Stimulated activated naive CD4-positive, alpha-beta T cell (primary cell): ENCODE results near the gene RC3H2.
"Not testable (repeated sequence)": the region's sequence is repeated elsewhere in the genome, so short reads cannot be mapped to it uniquely, and the experiment has no call there.

Source experiments
- DNase-seq, 6 experiments: peaks; one replicate each; lab custom pipeline; 2025; lab: John Stamatoyannopoulos, UW

The RC3H2 gene

DNA sequence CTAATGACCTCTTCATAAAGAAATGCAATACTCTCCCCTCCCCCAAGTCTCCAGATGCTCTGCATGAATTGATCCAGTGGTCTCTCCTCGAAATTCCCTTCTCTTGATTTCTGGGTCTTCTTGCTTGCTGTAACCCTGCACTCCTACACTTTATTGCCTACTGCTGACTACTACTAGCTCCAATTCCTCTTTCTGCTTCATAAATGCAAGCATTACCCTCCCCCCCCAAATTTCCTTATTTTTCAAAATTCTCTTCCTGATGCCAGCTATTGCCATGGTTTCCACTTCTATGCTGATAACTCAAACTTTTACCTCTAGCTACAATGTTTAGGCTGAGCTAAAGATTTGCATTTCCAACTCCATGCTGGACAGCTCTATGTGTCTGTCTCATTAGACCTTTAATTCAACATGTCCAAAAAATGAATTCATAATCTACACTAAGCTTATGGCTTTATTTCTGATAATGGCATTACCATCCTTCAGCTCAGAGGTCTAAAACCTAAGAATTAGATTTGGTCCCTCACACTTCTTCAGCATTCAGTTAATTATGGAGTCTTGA is 24.7 kb upstream of the RC3H2 start:
- DNase-seq, result no peak

GRCh38 chr9:122923947-122924346 is 18.8 kb upstream of the RC3H2 start:
- DNase-seq, result no peak

- DNase-seq, result no peak
These were observed 17.6 kb upstream of the RC3H2 start for GRCh38 chr9:122922713-122923112.

- DNase-seq, result no peak
These were observed 13.2 kb upstream of the RC3H2 start for GRCh38 chr9:122918310-122918709.

GRCh38 chr9:122912964-122913673 is 8.0 kb upstream of the RC3H2 start, which contains the start of gene ZBTB6:
TSS of gene ZBTB6 (minus strand) at chr9:122913323. CDS start at chr9:122912072, 1,251 bp downstream.
- peak; percentile 56 to 89 (median 74) for DNase-seq

- no peak for DNase-seq
These were observed 7.5 kb upstream of the RC3H2 start for GRCh38 chr9:122912671-122912963.

DNA sequence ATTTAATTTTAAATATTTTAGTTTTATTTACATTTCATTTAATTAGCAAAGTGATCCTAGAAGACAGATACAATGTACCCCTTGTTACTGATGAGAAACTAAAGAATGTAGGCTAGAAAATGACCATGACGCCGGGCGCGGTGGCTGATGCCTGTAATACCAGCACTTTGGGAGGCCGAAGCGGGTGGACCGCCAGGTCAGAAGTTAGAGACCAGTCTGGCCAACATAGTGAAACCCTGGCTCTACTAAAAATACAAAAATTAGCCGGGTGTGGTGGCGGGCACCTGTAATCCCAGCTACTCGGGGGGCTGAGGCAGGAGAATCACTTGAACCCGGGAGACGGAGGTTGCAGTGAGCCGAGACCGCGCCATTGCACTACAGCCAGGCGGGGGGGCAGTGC is 963 bp upstream of the RC3H2 start:
- DNase-seq, result not testable (repeated sequence)

GRCh38 chr9:122904466-122904822 is 715 bp downstream of the RC3H2 start:
- peak in 2 of 6 experiments; percentile 9 to 42 for DNase-seq

- DNase-seq, result no peak
These were observed 4.4 kb downstream of the RC3H2 start for GRCh38 chr9:122900791-122901190.

- DNase-seq, result no peak
These were observed 7.2 kb downstream of the RC3H2 start for GRCh38 chr9:122897969-122898368.

DNA sequence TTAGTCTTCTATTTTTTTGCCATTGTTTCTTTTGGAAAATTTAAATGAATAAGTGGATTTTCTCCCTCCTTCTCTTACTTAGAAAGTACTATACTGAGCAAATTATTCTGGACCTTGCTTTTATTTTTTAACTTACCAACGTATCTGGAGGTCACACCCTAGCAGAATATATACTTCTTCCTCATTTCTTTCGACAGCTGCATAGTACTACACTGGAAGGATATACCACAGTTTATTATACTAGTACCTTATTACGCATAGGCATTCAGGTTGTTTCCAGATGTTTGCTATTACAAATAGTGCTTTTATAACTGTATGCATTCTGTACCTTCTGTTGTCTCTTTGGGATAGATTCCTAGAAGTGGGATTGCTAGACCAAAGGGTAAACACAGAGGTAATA is 16.7 kb downstream of the RC3H2 start:
- no peak for DNase-seq

DNA sequence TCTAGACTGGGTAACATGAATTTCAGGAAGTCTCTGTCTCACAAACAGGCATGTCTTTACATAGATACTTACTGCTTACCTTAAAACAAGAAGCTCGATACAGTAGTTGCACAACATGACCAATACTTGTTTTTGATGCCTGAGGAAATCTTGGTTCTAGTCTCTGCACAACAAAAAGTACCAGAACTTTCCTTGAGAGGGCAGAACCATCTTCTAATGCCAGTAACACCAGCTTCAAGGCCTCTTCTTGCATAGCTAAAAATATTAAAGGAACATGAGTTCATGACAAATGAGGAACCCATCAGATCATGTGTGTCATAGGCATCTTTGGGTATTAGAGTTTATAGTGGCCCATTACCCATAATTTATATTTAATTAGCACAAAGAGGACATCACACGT is 22.0 kb downstream of the RC3H2 start:
- DNase-seq, result no peak

- DNase-seq, result no peak
These were observed 25.7 kb downstream of the RC3H2 start for GRCh38 chr9:122879443-122879842.

DNA sequence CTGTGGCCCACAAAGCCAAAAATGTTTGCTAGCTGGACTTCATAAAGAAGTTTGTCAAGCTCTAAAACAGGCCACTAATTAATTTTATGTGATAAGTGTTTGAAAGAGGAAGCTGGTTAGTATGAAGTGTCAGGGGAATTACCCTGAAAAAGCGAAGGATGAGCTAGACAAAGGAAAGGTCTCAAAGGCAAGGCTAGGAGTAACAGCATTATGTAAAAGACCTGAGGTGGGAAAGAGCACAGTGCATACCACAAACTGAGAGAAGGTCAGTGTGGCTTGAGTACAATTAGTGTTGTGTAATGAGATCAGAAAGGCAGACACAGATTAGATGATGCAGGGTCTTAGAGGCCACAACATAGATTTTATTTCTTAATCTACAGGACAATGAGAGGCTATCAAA is 29.6 kb downstream of the RC3H2 start:
- no peak for DNase-seq

DNA sequence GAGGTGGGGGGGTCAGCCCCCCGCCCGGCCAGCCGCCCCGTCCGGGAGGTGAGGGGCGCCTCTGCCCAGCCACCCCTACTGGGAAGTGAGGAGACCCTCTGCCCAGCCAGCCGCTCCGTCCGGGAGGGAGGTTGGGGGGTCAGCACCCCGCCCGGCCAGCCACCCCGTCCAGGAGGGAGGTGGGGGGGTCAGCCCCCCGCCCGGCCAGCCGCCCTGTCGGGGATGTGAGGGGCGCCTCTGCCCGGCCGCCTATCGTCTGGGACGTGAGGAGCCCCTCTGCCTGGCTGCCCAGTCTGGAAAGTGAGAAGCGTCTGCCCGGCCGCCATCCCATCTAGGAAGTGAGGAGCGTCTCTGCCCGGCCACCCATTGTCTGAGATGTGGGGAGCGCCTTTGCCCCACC is 37.9 kb downstream of the RC3H2 start:
- not testable (repeated sequence) for DNase-seq

DNA sequence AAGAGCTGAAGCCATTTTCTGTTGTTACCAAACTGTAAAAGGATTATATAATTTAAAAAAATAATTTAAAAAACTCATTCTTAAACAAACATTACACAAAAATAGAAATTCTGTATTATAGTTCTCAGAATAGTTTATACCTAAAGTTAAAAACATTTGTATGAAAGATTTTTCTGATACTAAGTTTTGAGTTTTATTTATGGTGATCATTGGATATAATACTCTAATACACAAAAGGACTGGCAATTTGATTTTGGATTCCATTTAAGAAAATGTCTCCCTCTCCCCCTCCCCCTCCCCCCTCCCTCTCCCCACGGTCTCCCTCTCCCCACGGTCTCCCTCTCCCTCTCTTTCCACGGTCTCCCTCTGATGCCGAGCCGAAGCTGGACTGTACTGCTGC is 39.1 kb downstream of the RC3H2 start:
- no peak for DNase-seq

GRCh38 chr9:122865300-122865699 is 39.9 kb downstream of the RC3H2 start:
- DNase-seq, result no peak

DNA sequence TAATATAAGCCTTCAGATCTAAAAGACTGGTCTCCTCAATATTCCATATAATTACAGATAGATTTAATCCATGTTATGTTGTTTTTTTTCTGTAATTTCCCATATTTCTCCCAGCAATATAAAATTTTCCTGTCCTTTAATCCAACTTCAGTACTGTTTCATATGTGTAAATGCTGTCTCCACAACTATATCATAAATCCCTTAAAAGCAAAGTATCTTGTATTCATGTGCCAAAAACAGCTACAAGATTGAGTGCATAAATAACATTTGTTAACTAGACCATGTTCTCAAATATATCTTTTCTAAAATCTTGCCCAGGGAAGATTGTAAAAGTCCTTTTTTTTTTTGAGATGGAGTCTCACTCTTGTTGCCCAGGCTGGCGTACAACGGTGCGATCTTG is 41.8 kb downstream of the RC3H2 start:
- DNase-seq, result no peak

- no peak for DNase-seq
These were observed 44.6 kb downstream of the RC3H2 start for GRCh38 chr9:122860319-122861142.

DNA sequence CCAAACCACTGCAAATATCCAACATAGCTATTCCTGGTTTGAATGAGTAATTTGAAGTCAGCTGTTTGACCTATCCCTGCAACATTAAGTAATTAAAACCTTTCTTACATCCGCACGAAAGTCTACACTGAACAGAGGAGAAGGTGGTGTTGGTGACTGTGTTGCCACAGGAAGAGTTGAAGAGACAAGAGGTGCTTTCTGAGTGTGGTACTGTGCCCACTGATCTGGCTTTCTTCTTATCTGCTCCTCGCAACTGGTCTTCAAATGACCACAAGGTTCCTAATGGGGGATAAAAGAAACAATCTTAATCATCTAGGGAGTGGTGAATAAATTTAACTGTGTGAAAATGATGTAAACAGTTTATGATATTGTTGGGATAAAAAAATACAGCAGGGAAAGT is 47.3 kb downstream of the RC3H2 start:
- DNase-seq, result no peak

- not testable (repeated sequence) for DNase-seq
These were observed 52.9 kb downstream of the RC3H2 start for GRCh38 chr9:122852085-122852786.

GRCh38 chr9:122848256-122848943 is 56.8 kb downstream of the RC3H2 start:
- DNase-seq, result no peak
